ENCODE results near the gene RTP5.

RTP5 gene

DNA sequence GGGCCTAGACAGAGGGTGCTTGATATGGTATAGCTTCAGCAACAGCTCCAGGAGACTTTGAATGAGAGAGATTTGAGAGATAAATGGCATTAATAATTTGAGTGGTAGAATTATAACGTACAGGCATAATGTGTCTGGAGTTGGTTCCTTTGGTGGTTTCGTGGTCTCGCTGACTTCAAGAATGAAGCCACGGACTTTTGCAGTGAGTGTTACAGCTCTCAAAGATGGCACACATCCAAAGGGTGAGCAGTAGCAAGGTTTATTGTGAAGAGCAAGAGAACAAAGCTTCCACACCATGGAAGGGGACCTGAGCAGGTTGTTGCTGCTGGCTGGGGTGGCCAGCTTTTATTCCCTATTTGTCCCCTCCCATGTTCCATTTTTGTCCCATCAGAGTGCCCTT, 33.9 kb upstream of the RTP5 start:
- no peak overlapping the region for H3K4me3 ChIP-seq (ENCODE audit: insufficient read depth, low read length, poor library complexity, severe bottlenecking)
- no peak overlapping the region for H3K27ac ChIP-seq (ENCODE audit: low read depth, low read length)
- no peak overlapping the region for H3K9ac ChIP-seq (ENCODE audit: low read length)
- no peaks in the 10 kb centered on the region for H3K9me2 ChIP-seq (replicated peaks; ENCODE audit: insufficient read depth, low read length)
- no peaks in the 10 kb centered on the region for H3K79me2 ChIP-seq (ENCODE audit: insufficient read depth, low read length)
- no peaks in the 10 kb centered on the region for H3K36me3 ChIP-seq (ENCODE audit: low read length)
- H4K20me1 ChIP-seq (ENCODE audit: low read depth, low read length), result no peaks in the 10 kb centered on the region
- TF ChIP-seq, protein P1, sequence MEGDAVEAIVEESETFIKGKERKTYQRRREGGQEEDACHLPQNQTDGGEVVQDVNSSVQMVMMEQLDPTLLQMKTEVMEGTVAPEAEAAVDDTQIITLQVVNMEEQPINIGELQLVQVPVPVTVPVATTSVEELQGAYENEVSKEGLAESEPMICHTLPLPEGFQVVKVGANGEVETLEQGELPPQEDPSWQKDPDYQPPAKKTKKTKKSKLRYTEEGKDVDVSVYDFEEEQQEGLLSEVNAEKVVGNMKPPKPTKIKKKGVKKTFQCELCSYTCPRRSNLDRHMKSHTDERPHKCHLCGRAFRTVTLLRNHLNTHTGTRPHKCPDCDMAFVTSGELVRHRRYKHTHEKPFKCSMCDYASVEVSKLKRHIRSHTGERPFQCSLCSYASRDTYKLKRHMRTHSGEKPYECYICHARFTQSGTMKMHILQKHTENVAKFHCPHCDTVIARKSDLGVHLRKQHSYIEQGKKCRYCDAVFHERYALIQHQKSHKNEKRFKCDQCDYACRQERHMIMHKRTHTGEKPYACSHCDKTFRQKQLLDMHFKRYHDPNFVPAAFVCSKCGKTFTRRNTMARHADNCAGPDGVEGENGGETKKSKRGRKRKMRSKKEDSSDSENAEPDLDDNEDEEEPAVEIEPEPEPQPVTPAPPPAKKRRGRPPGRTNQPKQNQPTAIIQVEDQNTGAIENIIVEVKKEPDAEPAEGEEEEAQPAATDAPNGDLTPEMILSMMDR (IDR thresholded peaks at IDR 0.05; ENCODE audit: insufficient read depth, low read length, poor library complexity, severe bottlenecking), result no peak
- TF ChIP-seq EZH2phosphoT487 (conservative IDR thresholded peaks at IDR 0.05; ENCODE audit: low read length), result no peak
- H2AFZ ChIP-seq (ENCODE audit: low read depth, low read length, severe bottlenecking), result no peak overlapping the region
- H3K9me3 ChIP-seq (ENCODE audit: insufficient read depth, low read length), result no peaks in the 10 kb centered on the region
- no peaks in the 10 kb centered on the region for H3F3A ChIP-seq (ENCODE audit: insufficient read depth)
- no peak overlapping the region for H3K4me2 ChIP-seq (ENCODE audit: low read depth, low read length, poor library complexity, severe bottlenecking)
- H3K27me3 ChIP-seq (ENCODE audit: low read length), result no peaks in the 10 kb centered on the region

DNA sequence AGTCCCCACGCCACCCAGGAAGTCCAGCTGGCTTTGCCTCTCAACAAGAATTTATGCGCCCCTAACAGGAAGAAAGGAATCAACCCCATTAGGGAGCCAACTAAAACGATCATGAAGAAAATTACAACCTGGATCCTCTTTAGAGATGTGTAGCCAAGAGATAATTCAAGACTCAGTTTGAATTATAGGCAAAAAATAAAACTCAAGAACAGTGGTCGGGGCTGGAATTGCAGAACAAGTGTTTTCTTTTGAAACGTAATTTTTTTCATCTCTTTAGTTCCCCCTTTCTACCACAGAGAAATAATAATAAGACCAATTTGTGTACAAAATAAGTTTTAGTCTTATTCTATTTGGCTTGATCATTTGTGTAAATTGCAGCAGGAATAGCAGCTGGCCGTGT, 33.2 kb upstream of the RTP5 start:
- Histone ChIP-seq H4K20me1 (ENCODE audit: low read depth, low read length) (no peaks in the 10 kb centered on the region), H3K36me3 (ENCODE audit: low read length) (no peaks in the 10 kb centered on the region), H3K9ac (ENCODE audit: low read length) (no peak overlapping the region), H3K4me3 (ENCODE audit: insufficient read depth, low read length, poor library complexity, severe bottlenecking) (no peak overlapping the region), H3K79me2 (ENCODE audit: insufficient read depth, low read length) (no peaks in the 10 kb centered on the region), H3K9me2 (replicated peaks; ENCODE audit: insufficient read depth, low read length) (no peaks in the 10 kb centered on the region), H2AFZ (ENCODE audit: low read depth, low read length, severe bottlenecking) (no peak overlapping the region), H3K27ac (ENCODE audit: low read depth, low read length) (no peak overlapping the region), H3K27me3 (ENCODE audit: low read length) (no peaks in the 10 kb centered on the region), H3K4me2 (ENCODE audit: low read depth, low read length, poor library complexity, severe bottlenecking) (no peak overlapping the region), H3K9me3 (ENCODE audit: insufficient read depth, low read length) (no peaks in the 10 kb centered on the region), H3F3A (ENCODE audit: insufficient read depth) (no peaks in the 10 kb centered on the region)
- no peak for TF ChIP-seq EZH2phosphoT487 (conservative IDR thresholded peaks at IDR 0.05; ENCODE audit: low read length)
- TF ChIP-seq, protein P1 (IDR thresholded peaks at IDR 0.05; ENCODE audit: insufficient read depth, low read length, poor library complexity, severe bottlenecking), result no peak

DNA sequence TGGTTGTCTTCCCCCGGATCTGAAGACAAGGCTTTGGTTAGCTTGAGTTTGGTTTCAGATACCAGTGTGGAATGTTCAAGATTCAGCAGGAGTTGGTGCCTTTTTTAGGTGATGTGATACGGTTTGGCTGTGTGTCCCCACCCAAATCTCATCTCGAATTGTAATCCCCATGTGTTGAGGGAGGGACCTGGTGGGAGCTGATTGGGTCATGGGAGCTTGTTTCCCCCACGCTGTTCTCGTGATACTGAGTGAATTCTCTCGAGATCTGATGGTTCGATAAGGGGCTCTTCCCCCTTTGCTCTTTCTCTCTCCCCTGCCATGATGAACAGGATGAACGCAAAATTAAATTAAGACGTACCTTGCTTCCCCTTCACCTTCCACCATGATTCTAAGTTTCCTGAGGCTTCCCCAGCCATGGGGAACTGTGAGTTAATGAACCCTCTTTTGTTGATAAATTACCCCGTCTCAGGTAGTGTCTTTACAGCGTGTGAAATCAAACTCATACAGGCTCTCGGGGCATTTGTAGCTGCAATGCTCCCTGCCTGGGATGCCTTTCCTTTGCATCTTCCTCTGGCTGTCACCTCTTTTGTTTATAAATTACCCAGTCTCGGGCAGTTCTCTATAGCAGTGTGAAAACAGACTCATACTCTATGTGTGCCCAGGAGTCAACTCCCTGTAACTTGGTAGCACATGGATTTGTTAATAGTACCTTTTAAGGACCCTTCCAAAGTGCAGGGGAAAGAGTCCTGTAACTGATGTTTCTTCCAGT, 32.1 kb upstream of the RTP5 start:
- Histone ChIP-seq H2AFZ (ENCODE audit: low read depth, low read length, severe bottlenecking) (no peak overlapping the region), H3K4me3 (ENCODE audit: insufficient read depth, low read length, poor library complexity, severe bottlenecking) (no peak overlapping the region), H4K20me1 (ENCODE audit: low read depth, low read length) (no peaks in the 10 kb centered on the region)

More for the DNA sequence above, 32.1 kb upstream of the RTP5 start:
- no peaks in the 10 kb centered on the region for H3K9me3 ChIP-seq (ENCODE audit: insufficient read depth, low read length)
- H3K27me3 ChIP-seq (ENCODE audit: low read length), result no peaks in the 10 kb centered on the region
- H3K79me2 ChIP-seq (ENCODE audit: insufficient read depth, low read length), result no peaks in the 10 kb centered on the region
- TF ChIP-seq, protein P1 (IDR thresholded peaks at IDR 0.05; ENCODE audit: insufficient read depth, low read length, poor library complexity, severe bottlenecking), result no peak
- no peak for TF ChIP-seq EZH2phosphoT487 (conservative IDR thresholded peaks at IDR 0.05; ENCODE audit: low read length)
- no peak overlapping the region for H3K9ac ChIP-seq (ENCODE audit: low read length)
- no peaks in the 10 kb centered on the region for H3F3A ChIP-seq (ENCODE audit: insufficient read depth)
- H3K4me2 ChIP-seq (ENCODE audit: low read depth, low read length, poor library complexity, severe bottlenecking), result no peak overlapping the region
- no peaks in the 10 kb centered on the region for H3K9me2 ChIP-seq (replicated peaks; ENCODE audit: insufficient read depth, low read length)
- H3K36me3 ChIP-seq (ENCODE audit: low read length), result no peaks in the 10 kb centered on the region
- no peak overlapping the region for H3K27ac ChIP-seq (ENCODE audit: low read depth, low read length)
